ENCODE data around the gene ACE. TPM values are rescaled to one million over a fixed set of nuclear protein-coding genes. Genes with fewer than 3 reads are reported as not detected.

The ACE gene
- total RNA-seq, 1 experiment from 2014 or later = 4.5 TPM

- in situ Hi-C loops (cut with HindIII; ENCODE audit: low pct_unique_long_range_greater_than_20kb, low sequenced_read_pairs) = no loop called here
- Histone ChIP-seq H3K4me1 (ENCODE audit: control insufficient read depth, insufficient read depth, low read length) (peaks cover 16% of the 10 kb centered on the region), H3K9me3 (ENCODE audit: control insufficient read depth, insufficient read depth, low read depth, low read length) (no peaks in the 10 kb centered on the region), H3K36me3 (ENCODE audit: control insufficient read depth, insufficient read depth, low read length) (no peaks in the 10 kb centered on the region), H3K27me3 (ENCODE audit: control insufficient read depth, insufficient read depth, low read length) (no peaks in the 10 kb centered on the region; the same call in 1 of the 2 replicates), H3K4me3 (ENCODE audit: low read depth in 2 of 2, low read length in 2 of 2) (no peak overlapping the region), H3K27ac (ENCODE audit: low read length) (no peak overlapping the region)
- DNase-seq (ENCODE audit: low read depth, low spot score) (no peak), ATAC-seq (no peak)
- CTCF ChIA-PET = no interaction called here
- intact Hi-C loops (cut with micrococcal nuclease; ENCODE audit: unreplicated experiment) = no loop called here
- TF ChIP-seq, protein P1, sequence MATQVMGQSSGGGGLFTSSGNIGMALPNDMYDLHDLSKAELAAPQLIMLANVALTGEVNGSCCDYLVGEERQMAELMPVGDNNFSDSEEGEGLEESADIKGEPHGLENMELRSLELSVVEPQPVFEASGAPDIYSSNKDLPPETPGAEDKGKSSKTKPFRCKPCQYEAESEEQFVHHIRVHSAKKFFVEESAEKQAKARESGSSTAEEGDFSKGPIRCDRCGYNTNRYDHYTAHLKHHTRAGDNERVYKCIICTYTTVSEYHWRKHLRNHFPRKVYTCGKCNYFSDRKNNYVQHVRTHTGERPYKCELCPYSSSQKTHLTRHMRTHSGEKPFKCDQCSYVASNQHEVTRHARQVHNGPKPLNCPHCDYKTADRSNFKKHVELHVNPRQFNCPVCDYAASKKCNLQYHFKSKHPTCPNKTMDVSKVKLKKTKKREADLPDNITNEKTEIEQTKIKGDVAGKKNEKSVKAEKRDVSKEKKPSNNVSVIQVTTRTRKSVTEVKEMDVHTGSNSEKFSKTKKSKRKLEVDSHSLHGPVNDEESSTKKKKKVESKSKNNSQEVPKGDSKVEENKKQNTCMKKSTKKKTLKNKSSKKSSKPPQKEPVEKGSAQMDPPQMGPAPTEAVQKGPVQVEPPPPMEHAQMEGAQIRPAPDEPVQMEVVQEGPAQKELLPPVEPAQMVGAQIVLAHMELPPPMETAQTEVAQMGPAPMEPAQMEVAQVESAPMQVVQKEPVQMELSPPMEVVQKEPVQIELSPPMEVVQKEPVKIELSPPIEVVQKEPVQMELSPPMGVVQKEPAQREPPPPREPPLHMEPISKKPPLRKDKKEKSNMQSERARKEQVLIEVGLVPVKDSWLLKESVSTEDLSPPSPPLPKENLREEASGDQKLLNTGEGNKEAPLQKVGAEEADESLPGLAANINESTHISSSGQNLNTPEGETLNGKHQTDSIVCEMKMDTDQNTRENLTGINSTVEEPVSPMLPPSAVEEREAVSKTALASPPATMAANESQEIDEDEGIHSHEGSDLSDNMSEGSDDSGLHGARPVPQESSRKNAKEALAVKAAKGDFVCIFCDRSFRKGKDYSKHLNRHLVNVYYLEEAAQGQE (IDR thresholded peaks at IDR 0.05; ENCODE audit: insufficient read depth in 1 of 2, low read depth in 2 of 2, low read length in 1 of 2) = no peak
- TF ChIP-seq TCF7L2 (IDR thresholded peaks at IDR 0.05; ENCODE audit: low read depth, low read length) = 0 out of 2 replicates have a peak, but pooled peaks have one; percentile 29
- no TSS peak for BruUV-seq (replicated peaks)
- POLR2A ChIA-PET = no interaction called here
These were observed 2.7 kb upstream of the ACE start for GRCh38 chr17:63474174-63474573.

DNA sequence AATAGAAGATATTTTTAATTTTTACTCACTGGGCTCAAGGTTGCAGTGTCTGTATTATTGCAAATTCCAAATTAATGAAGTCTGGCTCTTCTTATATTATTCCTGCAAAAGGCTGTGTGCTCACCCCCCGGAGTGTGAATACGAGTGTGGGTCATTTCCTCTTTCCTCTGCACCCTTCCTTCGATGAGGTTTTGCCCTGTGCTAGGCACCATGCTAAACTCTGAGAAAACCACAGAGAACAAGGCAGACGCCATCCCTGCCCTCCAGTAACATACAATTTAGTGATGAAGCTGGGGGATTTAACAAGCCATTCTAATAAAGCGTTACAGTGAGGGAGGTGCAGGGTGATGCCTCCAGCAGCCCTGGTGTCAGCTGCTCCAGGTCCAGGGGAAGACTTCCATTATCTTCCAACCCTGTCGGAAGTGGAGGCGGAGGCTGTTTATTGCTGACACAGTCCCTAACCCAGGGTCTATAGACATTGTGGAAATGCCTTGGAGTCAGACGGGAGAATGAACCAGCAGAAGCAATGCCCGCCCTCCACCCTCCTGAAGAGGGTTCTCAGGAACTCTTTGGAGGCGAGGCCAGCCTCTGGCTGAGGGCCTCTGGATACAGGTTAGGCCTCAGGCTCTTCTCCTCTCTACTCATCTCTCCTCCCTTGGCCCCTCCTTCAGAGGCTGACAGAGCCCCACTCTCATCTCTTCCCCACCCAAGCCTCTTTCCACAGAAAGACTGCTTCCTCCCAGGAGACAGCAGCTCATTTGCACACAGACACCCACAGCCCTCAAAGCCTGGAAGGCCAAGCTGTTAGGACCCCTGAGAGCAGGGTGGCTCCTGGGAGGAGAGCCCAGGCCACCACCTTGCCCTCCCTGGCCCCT is 2.0 kb upstream of the ACE start:
- BruUV-seq (replicated peaks) = no TSS peak
- Histone ChIP-seq H3K4me1 (ENCODE audit: control insufficient read depth, insufficient read depth, low read length) (peaks cover 16% of the 10 kb centered on the region), H3K27me3 (ENCODE audit: control insufficient read depth, insufficient read depth, low read length) (no peaks in the 10 kb centered on the region; the same call in 1 of the 2 replicates), H3K36me3 (ENCODE audit: control insufficient read depth, insufficient read depth, low read length) (no peaks in the 10 kb centered on the region), H3K27ac (ENCODE audit: low read length) (no peak overlapping the region), H3K4me3 (ENCODE audit: low read depth in 2 of 2, low read length in 2 of 2) (no peak overlapping the region), H3K9me3 (ENCODE audit: control insufficient read depth, insufficient read depth, low read depth, low read length) (no peaks in the 10 kb centered on the region)
- in situ Hi-C loops (cut with HindIII; ENCODE audit: low pct_unique_long_range_greater_than_20kb, low sequenced_read_pairs) (no loop called here), intact Hi-C loops (cut with micrococcal nuclease; ENCODE audit: unreplicated experiment) (loop anchor here (5.0 kb wide), 1 partner anchor 48 kb away; no protein-coding TSS in a partner anchor)
- DNase-seq (ENCODE audit: low read depth, low spot score) = no peak
- ChIA-PET POLR2A (no interaction called here), CTCF (no interaction called here)
- TF ChIP-seq, protein P2, sequence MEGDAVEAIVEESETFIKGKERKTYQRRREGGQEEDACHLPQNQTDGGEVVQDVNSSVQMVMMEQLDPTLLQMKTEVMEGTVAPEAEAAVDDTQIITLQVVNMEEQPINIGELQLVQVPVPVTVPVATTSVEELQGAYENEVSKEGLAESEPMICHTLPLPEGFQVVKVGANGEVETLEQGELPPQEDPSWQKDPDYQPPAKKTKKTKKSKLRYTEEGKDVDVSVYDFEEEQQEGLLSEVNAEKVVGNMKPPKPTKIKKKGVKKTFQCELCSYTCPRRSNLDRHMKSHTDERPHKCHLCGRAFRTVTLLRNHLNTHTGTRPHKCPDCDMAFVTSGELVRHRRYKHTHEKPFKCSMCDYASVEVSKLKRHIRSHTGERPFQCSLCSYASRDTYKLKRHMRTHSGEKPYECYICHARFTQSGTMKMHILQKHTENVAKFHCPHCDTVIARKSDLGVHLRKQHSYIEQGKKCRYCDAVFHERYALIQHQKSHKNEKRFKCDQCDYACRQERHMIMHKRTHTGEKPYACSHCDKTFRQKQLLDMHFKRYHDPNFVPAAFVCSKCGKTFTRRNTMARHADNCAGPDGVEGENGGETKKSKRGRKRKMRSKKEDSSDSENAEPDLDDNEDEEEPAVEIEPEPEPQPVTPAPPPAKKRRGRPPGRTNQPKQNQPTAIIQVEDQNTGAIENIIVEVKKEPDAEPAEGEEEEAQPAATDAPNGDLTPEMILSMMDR (IDR thresholded peaks at IDR 0.05) = no peak
- TF ChIP-seq SIN3A (IDR thresholded peaks at IDR 0.05; ENCODE audit: borderline replicate concordance, insufficient read depth, low read depth, low read length) (no peak), POLR2AphosphoS5 (IDR thresholded peaks at IDR 0.05; ENCODE audit: low read depth, low read length) (no peak), TCF7L2 (IDR thresholded peaks at IDR 0.05; ENCODE audit: low read depth, low read length) (no peak)
- TF ChIP-seq, protein P1 (IDR thresholded peaks at IDR 0.05; ENCODE audit: insufficient read depth in 1 of 2, low read depth in 2 of 2, low read length in 1 of 2) = no peak
- ATAC-seq = no peak
